Osteoblast (primary cell): ENCODE data around the gene CHN1. TPM values are rescaled to one million over a fixed set of nuclear protein-coding genes. Genes with fewer than 3 reads are reported as not detected.

ENCODE experiments used
- DNase-seq: peaks from one replicate; pipeline ENCODE4 v3.0.0; 2011; ENCODE audit warnings: low spot score, mixed read lengths; ENCODE audit not compliant: insufficient read length; ENCODE audit errors: missing footprints
- H2AFZ ChIP-seq: 2 replicates; pipeline ENCODE4 v1.6.0; 2011; ENCODE audit warnings: mild to moderate bottlenecking, low read length
- H3K27ac ChIP-seq: 2 replicates; pipeline ENCODE4 v1.5.1; 2011; ENCODE audit warnings: mild to moderate bottlenecking, low read depth, low read length, moderate library complexity
- H3K27me3 ChIP-seq: 2 replicates; pipeline ENCODE4 v1.6.0; 2012; ENCODE audit warnings: mild to moderate bottlenecking, control low read depth, inconsistent platforms, low read length, moderate library complexity; ENCODE audit not compliant: insufficient read depth
- H3K36me3 ChIP-seq: 2 replicates; pipeline ENCODE4 v1.5.1; 2011; ENCODE audit warnings: mild to moderate bottlenecking, low read length, control low read depth, moderate library complexity; ENCODE audit not compliant: insufficient read depth
- H3K4me1 ChIP-seq: 2 replicates; pipeline ENCODE4 v1.5.1; 2011; ENCODE audit warnings: mild to moderate bottlenecking, low read length, control low read depth, moderate library complexity; ENCODE audit not compliant: insufficient read depth
- H3K4me2 ChIP-seq: 2 replicates; pipeline ENCODE4 v1.6.0; 2011; ENCODE audit warnings: mild to moderate bottlenecking, low read length; ENCODE audit not compliant: insufficient read depth
- H3K4me3 ChIP-seq: fragments of 200-600 bp; sonication (generic); 3 replicates; pipeline ENCODE4 v1.5.1; 2012; ENCODE audit warnings: mild to moderate bottlenecking, low read length, inconsistent platforms; ENCODE audit not compliant: insufficient read depth
- H3K79me2 ChIP-seq: 2 replicates; pipeline ENCODE4 v1.6.0; 2012; ENCODE audit warnings: mild to moderate bottlenecking, low read length, control low read depth, inconsistent platforms; ENCODE audit not compliant: insufficient read depth
- H3K9me3 ChIP-seq: 2 replicates; pipeline ENCODE4 v1.5.1; 2011; ENCODE audit warnings: low read depth, low read length, control low read depth
- H4K20me1 ChIP-seq: 2 replicates; pipeline ENCODE4 v1.6.0; 2012; ENCODE audit warnings: mild to moderate bottlenecking, low read length, control low read depth; ENCODE audit not compliant: insufficient read depth
- total RNA-seq: library from RNA; depleted of rRNA; stranded (reverse); fragments of >200 nt; gene quantifications from 2 replicates; pipeline ENCODE4 v1.2.3, GENCODE V29; 2012
- TF ChIP-seq, protein P1 (sequence below): IDR thresholded peaks from 2 replicates; pipeline ENCODE4 v1.5.1; 2011; ENCODE audit warnings: mild to moderate bottlenecking, low read depth, low read length, moderate library complexity; ENCODE audit errors: extremely low read depth

CHN1 gene
- total RNA-seq, 1 donor: 33.7 TPM

DNA sequence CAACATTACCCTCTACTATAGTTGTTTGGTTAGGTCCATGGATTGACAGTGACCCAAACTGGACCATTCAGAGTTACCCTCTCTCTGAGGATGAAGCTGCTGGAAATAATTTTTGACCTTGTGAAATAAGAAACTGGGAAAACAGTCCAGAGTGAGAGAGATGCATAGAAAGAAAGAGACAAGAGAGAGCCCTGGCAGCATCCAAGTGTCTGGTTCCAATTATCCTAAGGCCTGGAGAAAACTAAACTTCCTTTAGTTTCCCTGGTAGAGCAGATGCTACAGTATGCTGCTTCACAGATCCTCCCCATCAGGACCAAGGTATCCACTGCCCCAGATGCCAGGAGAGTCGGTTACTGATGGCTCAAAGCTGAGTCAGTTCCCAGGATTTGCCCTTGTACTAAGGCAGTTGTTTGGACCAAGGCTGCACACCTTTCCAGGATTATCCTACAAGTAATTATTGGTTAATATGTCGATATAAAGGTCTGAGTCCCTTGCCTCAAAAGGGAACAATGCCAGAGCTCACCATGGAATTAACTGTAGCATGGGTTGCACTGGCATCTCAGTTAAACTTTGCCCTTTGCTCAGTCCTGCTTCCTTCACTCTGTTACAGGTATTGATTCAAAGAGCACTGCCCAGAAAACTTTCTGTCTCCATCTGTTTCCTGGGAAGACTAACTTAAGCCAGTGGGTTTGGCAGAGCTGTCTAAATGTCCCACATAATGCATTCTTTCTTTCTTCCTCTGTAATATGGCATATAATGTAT is 14.6 kb upstream of the CHN1 start:
- Histone ChIP-seq H3K27me3 (no peaks in the 10 kb centered on the region), H3K9me3 (no peaks in the 10 kb centered on the region), H3K79me2 (no peaks in the 10 kb centered on the region), H4K20me1 (no peaks in the 10 kb centered on the region), H3K4me1 (no peaks in the 10 kb centered on the region), H3K4me2 (no peak overlapping the region), H3K27ac (no peak overlapping the region), H3K4me3 (no peak overlapping the region), H3K36me3 (no peaks in the 10 kb centered on the region), H2AFZ (no peak overlapping the region)
- DNase-seq: no peak
- TF ChIP-seq, protein P1, sequence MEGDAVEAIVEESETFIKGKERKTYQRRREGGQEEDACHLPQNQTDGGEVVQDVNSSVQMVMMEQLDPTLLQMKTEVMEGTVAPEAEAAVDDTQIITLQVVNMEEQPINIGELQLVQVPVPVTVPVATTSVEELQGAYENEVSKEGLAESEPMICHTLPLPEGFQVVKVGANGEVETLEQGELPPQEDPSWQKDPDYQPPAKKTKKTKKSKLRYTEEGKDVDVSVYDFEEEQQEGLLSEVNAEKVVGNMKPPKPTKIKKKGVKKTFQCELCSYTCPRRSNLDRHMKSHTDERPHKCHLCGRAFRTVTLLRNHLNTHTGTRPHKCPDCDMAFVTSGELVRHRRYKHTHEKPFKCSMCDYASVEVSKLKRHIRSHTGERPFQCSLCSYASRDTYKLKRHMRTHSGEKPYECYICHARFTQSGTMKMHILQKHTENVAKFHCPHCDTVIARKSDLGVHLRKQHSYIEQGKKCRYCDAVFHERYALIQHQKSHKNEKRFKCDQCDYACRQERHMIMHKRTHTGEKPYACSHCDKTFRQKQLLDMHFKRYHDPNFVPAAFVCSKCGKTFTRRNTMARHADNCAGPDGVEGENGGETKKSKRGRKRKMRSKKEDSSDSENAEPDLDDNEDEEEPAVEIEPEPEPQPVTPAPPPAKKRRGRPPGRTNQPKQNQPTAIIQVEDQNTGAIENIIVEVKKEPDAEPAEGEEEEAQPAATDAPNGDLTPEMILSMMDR: no peak

DNA sequence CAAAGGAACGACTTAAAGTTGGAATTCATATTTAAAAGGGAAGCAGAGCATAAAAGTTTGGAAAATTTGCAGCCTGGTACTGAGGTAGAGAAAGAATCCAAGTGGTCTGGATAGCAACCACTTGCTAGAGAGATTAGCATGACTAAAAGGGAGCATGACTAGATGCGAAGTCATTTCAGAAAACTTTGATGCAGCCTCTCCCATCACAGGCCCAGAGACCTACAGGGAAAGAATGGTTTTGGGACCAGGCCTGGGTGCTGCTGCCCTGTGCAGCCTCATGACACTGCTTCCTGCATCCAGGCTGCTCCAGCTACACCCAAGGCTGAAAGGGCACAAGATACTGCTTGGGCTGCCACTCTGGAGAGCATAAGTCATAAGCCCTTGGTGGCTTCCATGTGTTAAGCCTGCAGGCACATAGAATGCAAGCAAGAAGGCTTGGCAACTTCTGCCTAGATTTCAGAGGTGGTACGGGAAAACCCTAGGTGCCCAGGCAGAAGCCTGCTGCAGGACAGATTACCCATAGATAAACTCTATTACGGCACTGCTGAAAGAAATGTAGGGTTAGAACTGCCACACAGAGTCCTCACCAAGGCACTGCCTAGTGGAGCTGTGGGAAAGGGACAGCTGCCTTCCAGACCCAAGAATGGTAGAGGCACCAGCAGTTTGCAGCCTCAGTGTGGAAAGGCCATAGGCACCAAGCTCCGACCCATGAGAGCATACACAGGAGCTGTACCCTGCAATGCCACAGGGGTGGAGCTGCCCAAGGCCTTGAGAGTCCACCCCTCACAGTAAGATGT is 12.6 kb upstream of the CHN1 start:
- H3K79me2 ChIP-seq: no peaks in the 10 kb centered on the region
- H3K4me2 ChIP-seq: no peak overlapping the region
- DNase-seq: no peak

DNA sequence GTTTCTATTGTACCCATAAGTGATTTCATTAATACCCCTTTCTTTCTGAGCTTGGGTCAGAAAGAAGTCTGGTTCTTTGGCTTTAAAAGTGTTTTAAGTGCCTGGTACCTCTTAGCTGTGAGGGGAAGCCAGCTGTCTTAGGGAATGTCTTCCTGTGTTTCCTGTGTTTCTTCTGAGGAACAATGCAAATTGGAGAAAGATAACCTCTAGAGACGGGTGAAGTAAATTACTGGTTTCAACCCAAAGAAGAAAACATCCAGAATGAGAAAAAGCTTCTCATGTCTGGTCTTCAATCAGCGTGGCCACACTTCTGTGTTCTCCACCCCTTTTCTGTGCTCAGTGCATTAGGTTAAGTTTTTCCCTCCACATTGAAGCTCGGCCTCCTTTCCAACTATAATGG is 10.2 kb upstream of the CHN1 start:
- peaks cover under 1% of the 10 kb centered on the region for H3K27me3 ChIP-seq
- H2AFZ ChIP-seq: no peak overlapping the region
- H3K4me3 ChIP-seq: no peak overlapping the region
- no peak overlapping the region for H3K27ac ChIP-seq
- TF ChIP-seq, protein P1: no peak
- H4K20me1 ChIP-seq: no peaks in the 10 kb centered on the region
- H3K79me2 ChIP-seq: no peaks in the 10 kb centered on the region
- no peaks in the 10 kb centered on the region for H3K36me3 ChIP-seq
- H3K9me3 ChIP-seq: no peaks in the 10 kb centered on the region
- DNase-seq: no peak
- H3K4me1 ChIP-seq: no peaks in the 10 kb centered on the region
- no peak overlapping the region for H3K4me2 ChIP-seq

More for the DNA sequence above, 12.6 kb upstream of the CHN1 start:
- Histone ChIP-seq H2AFZ (no peak overlapping the region), H3K9me3 (no peaks in the 10 kb centered on the region), H4K20me1 (no peaks in the 10 kb centered on the region), H3K27me3 (no peaks in the 10 kb centered on the region), H3K4me3 (no peak overlapping the region), H3K36me3 (no peaks in the 10 kb centered on the region), H3K4me1 (no peaks in the 10 kb centered on the region), H3K27ac (no peak overlapping the region)
- TF ChIP-seq, protein P1: no peak

DNA sequence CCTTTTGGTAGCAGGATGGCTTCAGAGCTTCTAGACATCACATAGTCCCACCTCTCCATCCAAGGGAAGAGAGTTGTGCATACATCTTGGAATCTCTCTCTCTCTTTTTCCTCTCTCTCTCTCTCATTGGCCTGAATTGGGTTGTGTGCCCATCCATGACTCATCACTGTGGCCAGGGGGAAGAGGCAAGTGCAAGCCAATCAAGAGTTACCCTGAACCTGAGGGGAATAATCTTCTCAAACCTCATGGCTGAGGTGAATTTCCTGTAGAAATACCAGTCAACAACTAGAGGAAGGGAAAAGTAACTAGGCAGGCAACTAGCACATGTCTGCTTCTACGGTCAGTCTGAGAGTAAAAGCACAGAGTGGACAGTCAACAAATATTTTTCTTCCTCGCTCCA is 7.3 kb upstream of the CHN1 start:
- no peak overlapping the region for H3K27ac ChIP-seq
- no peaks in the 10 kb centered on the region for H3K36me3 ChIP-seq
- H2AFZ ChIP-seq: no peak overlapping the region
- H3K4me1 ChIP-seq: no peaks in the 10 kb centered on the region
- no peaks in the 10 kb centered on the region for H4K20me1 ChIP-seq
- peaks cover 20% of the 10 kb centered on the region for H3K27me3 ChIP-seq
- no peak overlapping the region for H3K4me2 ChIP-seq
- no peak overlapping the region for H3K4me3 ChIP-seq
- no peak for DNase-seq
- no peaks in the 10 kb centered on the region for H3K9me3 ChIP-seq
- no peaks in the 10 kb centered on the region for H3K79me2 ChIP-seq
- TF ChIP-seq, protein P1: no peak
